ENCODE results near the gene C19orf81.

DNA sequence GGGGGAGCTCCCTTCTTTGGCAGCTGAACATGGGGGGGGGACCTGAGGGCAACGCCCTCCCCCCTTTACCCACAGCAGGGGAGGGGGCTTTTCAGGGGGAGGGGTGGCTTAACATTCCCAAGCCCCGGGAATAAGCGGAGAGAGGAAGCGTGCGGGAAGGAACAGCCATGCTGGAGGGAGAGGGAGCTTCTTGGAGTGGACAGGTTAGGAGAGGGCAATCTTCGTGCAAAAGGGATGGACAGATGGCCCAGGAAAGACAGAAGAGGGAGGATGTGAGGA is 10.8 kb downstream of the C19orf81 start:
- no peak for TF ChIP-seq EZH2 (IDR thresholded peaks at IDR 0.05; ENCODE audit: insufficient read depth, poor library complexity, severe bottlenecking)
- TF ChIP-seq EZH2phosphoT487 (IDR thresholded peaks at IDR 0.05; ENCODE audit: insufficient read depth, low read depth), result no peak

Data from GM23248 (cell line).